ENCODE data around the gene LIMCH1.

The LIMCH1 gene

DNA sequence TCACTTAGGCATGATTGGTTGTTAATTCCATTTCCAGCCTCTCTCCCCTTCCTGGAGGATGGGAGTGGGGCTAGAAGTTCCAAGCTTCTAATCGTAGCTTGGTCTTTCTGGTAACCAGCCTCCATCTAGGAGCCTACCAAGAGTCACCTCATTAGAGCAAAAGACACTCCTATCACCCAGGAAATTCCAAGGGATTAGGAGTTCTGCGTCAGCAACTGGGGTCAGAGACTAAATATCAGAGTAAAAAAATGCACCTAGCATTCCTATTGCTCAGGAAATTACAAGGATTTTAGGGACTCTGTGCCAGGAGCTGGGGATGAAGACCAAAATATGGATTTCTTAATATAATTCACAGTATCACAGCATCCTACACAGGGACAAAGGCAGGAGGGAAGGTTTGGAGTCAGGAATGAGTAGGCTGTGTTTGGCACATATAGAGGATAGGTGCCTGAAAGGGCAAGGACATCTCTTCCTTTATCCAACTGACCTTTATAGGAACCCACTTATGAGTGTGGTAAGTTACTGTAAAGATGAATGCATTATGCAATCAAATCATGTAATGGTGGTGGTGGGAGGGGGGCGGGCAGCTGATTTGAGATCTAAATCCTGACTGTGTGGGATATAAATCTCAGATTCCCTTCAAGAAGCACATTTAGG, 30.5 kb upstream of the LIMCH1 start:
- no peak for TF ChIP-seq CTCF (IDR thresholded peaks at IDR 0.05; ENCODE audit: low read depth, low read length)
- in situ Hi-C loops (cut with HindIII; ENCODE audit: low sequenced_read_pairs), result no loop called here
- no peak overlapping the region for H3K4me3 ChIP-seq (ENCODE audit: low read depth, low read length)
- DNase-seq (ENCODE audit: low read depth, low spot score), result no peak

DNA sequence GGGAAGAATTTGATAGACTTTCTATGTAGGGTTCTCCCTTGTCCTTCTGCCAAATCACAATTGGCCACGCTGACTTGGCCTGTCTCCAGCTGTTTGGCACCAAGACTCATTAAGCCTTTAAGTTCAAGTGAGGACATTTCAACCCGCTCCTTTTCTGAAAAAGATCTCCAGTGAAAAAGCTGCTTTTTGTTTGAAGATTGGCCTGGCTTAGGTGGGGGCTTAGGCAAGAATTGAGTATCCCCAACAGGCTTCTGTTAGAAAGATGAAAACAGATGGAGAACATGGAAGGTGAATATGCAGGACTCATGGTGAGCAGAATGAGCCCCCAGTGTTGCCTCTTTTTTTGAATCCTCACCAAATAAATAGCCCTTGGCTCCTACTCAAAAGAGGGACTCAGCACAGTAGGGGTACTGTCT, 28.5 kb upstream of the LIMCH1 start:
- TF ChIP-seq CTCF (IDR thresholded peaks at IDR 0.05; ENCODE audit: low read depth, low read length), result no peak
- H3K4me3 ChIP-seq (ENCODE audit: low read depth, low read length), result no peak overlapping the region
- DNase-seq (ENCODE audit: low read depth, low spot score), result no peak
- in situ Hi-C loops (cut with HindIII; ENCODE audit: low sequenced_read_pairs), result no loop called here

- DNase-seq (ENCODE audit: low read depth, low spot score), result no peak
- in situ Hi-C loops (cut with HindIII; ENCODE audit: low sequenced_read_pairs), result no loop called here
- no peak for TF ChIP-seq CTCF (IDR thresholded peaks at IDR 0.05; ENCODE audit: low read depth, low read length)
- no peak overlapping the region for H3K4me3 ChIP-seq (ENCODE audit: low read depth, low read length)
These were observed 27.8 kb upstream of the LIMCH1 start for GRCh38 chr4:41510179-41510578.

GRCh38 chr4:41512136-41512535, 25.8 kb upstream of the LIMCH1 start:
- no peak for TF ChIP-seq CTCF (IDR thresholded peaks at IDR 0.05; ENCODE audit: low read depth, low read length)
- no peak overlapping the region for H3K4me3 ChIP-seq (ENCODE audit: low read depth, low read length)
- in situ Hi-C loops (cut with HindIII; ENCODE audit: low sequenced_read_pairs), result no loop called here
- no peak for DNase-seq (ENCODE audit: low read depth, low spot score)

- no peak for DNase-seq (ENCODE audit: low read depth, low spot score)
- no peak for TF ChIP-seq CTCF (IDR thresholded peaks at IDR 0.05; ENCODE audit: low read depth, low read length)
- H3K4me3 ChIP-seq (ENCODE audit: low read depth, low read length), result no peak overlapping the region
- in situ Hi-C loops (cut with HindIII; ENCODE audit: low sequenced_read_pairs), result no loop called here
These were observed 25.4 kb upstream of the LIMCH1 start for GRCh38 chr4:41512596-41512995.

DNA sequence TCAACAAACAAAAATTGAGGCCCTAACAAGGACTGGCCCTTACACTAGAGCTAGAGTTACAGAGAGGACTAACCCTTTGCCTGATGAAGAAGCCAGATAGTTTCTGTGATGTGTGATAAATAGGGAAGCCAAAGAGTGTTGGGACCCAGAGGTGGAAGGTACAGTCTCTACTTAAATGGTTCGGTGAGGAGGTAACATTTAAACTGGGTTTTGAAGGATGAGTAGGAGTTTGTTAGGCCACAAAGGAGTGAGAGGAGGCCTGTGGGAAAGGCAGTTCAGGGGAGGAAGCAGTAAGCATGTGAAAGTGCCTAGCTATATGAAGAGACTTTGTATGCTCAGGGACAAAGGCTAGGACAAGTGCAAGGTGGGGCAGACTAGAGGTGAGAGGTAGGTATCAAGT, 23.8 kb upstream of the LIMCH1 start:
- no peak for DNase-seq (ENCODE audit: low read depth, low spot score)
- H3K4me3 ChIP-seq (ENCODE audit: low read depth, low read length), result no peak overlapping the region
- TF ChIP-seq CTCF (IDR thresholded peaks at IDR 0.05; ENCODE audit: low read depth, low read length), result no peak
- in situ Hi-C loops (cut with HindIII; ENCODE audit: low sequenced_read_pairs), result no loop called here
